CD14-positive monocyte (primary cell): ENCODE results near the gene ATG4C. TPM values are rescaled to one million over a fixed set of nuclear protein-coding genes. Genes with fewer than 3 reads are reported as not detected.

ENCODE experiments used
- DNase-seq, 3 donors: peaks; one replicate each; pipeline ENCODE4 v3.0.0-alpha.2; 2011 to 2022
- H2AFZ ChIP-seq: 2 replicates; pipeline ENCODE4 v1.6.0; 2012; ENCODE audit warnings: mild to moderate bottlenecking, low read depth, low read length, inconsistent platforms; ENCODE audit not compliant: insufficient read depth, poor library complexity, severe bottlenecking
- H3K27ac ChIP-seq, 2 donors: 1 replicate in 1 of 2; 2 replicates in 1 of 2; pipeline ENCODE4 v1.5.1; 2012 to 2013; ENCODE audit warnings: low read length in 2 of 2, control low read depth in 1 of 2, inconsistent platforms in 1 of 2, low read depth in 1 of 2, mild to moderate bottlenecking in 1 of 2
- H3K27me3 ChIP-seq, 2 donors: one replicate each; pipeline versions ENCODE4 v1.6.0 to v1.6.1; 2011 to 2013; ENCODE audit warnings: low read length in 2 of 2; ENCODE audit not compliant: control insufficient read depth in 2 of 2, insufficient read depth in 2 of 2
- H3K36me3 ChIP-seq, 2 donors: replicated peaks in 1 of 2; 1 replicate in 1 of 2; 2 replicates in 1 of 2; pipeline versions ENCODE4 v1.5.1 to v1.6.1; 2012 to 2013; ENCODE audit warnings: low read length in 2 of 2, control low read depth in 1 of 2, inconsistent platforms in 1 of 2, mild to moderate bottlenecking in 1 of 2; ENCODE audit not compliant: insufficient read depth in 2 of 2, control insufficient read depth in 1 of 2
- H3K4me1 ChIP-seq, 2 donors: 1 replicate in 1 of 2; 2 replicates in 1 of 2; pipeline versions ENCODE4 v1.5.1 to v1.6.1; 2012 to 2013; ENCODE audit warnings: low read length in 2 of 2, control low read depth in 1 of 2, inconsistent platforms in 1 of 2, mild to moderate bottlenecking in 1 of 2, moderate library complexity in 1 of 2; ENCODE audit not compliant: insufficient read depth in 2 of 2, control insufficient read depth in 1 of 2
- H3K4me2 ChIP-seq: replicated peaks from 2 replicates; pipeline ENCODE3; 2012; ENCODE audit warnings: low read length, moderate library complexity, mild to moderate bottlenecking; ENCODE audit not compliant: poor library complexity, severe bottlenecking; ENCODE audit errors: extremely low read depth
- H3K4me3 ChIP-seq, 3 experiments: fragments of 200-600 bp in 1 of 3; sonication (generic) in 1 of 3; replicated peaks in 1 of 3; 1 replicate in 2 of 3; 2 replicates in 1 of 3; pipeline ENCODE4 v1.5.1; 2011 to 2013; ENCODE audit warnings: low read length in 3 of 3, mild to moderate bottlenecking in 3 of 3, control low read depth in 2 of 3, low read depth in 2 of 3, inconsistent platforms in 1 of 3, moderate library complexity in 1 of 3
- H3K79me2 ChIP-seq: 2 replicates; pipeline ENCODE4 v1.6.0; 2012; ENCODE audit warnings: mild to moderate bottlenecking, control low read depth, inconsistent platforms, low read length, moderate library complexity; ENCODE audit not compliant: insufficient read depth
- H3K9ac ChIP-seq: 2 replicates; pipeline ENCODE4 v1.6.0; 2017; ENCODE audit warnings: low read length, mild to moderate bottlenecking; ENCODE audit not compliant: insufficient read depth, poor library complexity, severe bottlenecking
- H3K9me3 ChIP-seq, 2 donors: replicated peaks in 1 of 2; 1 replicate in 1 of 2; 2 replicates in 1 of 2; pipeline versions ENCODE4 v1.5.1 to v1.6.1; 2012 to 2013; ENCODE audit warnings: low read length in 2 of 2, control low read depth in 1 of 2; ENCODE audit not compliant: control insufficient read depth in 1 of 2, insufficient read depth in 1 of 2
- H4K20me1 ChIP-seq: 2 replicates; pipeline ENCODE4 v1.6.0; 2012; ENCODE audit warnings: mild to moderate bottlenecking, low read length, control low read depth, moderate library complexity; ENCODE audit not compliant: insufficient read depth
- H3K27ac Mint-ChIP-seq, 7 donors: one replicate each; pipeline ENCODE4 v1.8.0; 2020; ENCODE audit warnings: mild to moderate bottlenecking in 7 of 7, mixed read lengths in 7 of 7, moderate library complexity in 6 of 7, inconsistent platforms in 2 of 7
- H3K27me3 Mint-ChIP-seq, 3 donors: one replicate each; pipeline ENCODE4 v1.8.0; 2021 to 2022; ENCODE audit warnings: low read depth in 3 of 3, mild to moderate bottlenecking in 3 of 3, mixed read lengths in 3 of 3, moderate library complexity in 3 of 3, inconsistent platforms in 1 of 3
- H3K36me3 Mint-ChIP-seq, 2 donors: one replicate each; pipeline ENCODE4 v1.8.0; 2020; ENCODE audit warnings: mixed read lengths in 2 of 2, inconsistent platforms in 1 of 2, mild to moderate bottlenecking in 1 of 2
- H3K4me1 Mint-ChIP-seq: one replicate; pipeline ENCODE4 v1.8.0; 2020; ENCODE audit warnings: mild to moderate bottlenecking, mixed read lengths
- H3K4me3 Mint-ChIP-seq, 2 donors: one replicate each; pipeline ENCODE4 v1.8.0; 2020; ENCODE audit warnings: mild to moderate bottlenecking in 2 of 2, mixed read lengths in 2 of 2, moderate library complexity in 1 of 2
- H3K9me3 Mint-ChIP-seq, 7 donors: one replicate each; pipeline ENCODE4 v1.8.0; 2020 to 2022; ENCODE audit warnings: mixed read lengths in 7 of 7, mild to moderate bottlenecking in 6 of 7, moderate library complexity in 6 of 7, inconsistent platforms in 2 of 7
- CTCF ChIP-seq: fragments of 200-600 bp; IDR thresholded peaks from one replicate; pipeline ENCODE4 v1.8.0; 2022; ENCODE audit warnings: antibody characterized with exemption, mild to moderate bottlenecking
- WGBS: methylation state at CpG from one replicate; pipeline ENCODE4 v1.1.5; 2013; ENCODE audit warnings: missing lambda C conversion rate; ENCODE audit not compliant: insufficient coverage; 5-methylcytosine and 5-hydroxymethylcytosine counted together
- intact Hi-C, 2 donors: fragments of 100-400 bp; cut with micrococcal nuclease; formaldehyde crosslinking; loops; one replicate each; pipeline versions ENCODE4 v1.15.0 to v1.15.1; 2023
- polyA plus RNA-seq, 3 donors: library from polyadenylated mRNA; depleted of rRNA in 1 of 3; unstranded in 2 of 3; stranded (reverse) in 1 of 3; fragments of 300-500 nt in 2 of 3; fragments of >200 nt in 1 of 3; fragmentation: Illumina TruSeq in 2 of 3; gene quantifications; 1 replicate in 2 of 3; 2 replicates in 1 of 3; pipeline ENCODE4 v1.2.3, GENCODE V29; 2012 to 2021

Gene ATG4C
- polyA plus RNA-seq, 3 donors: 5.7 to 19.1 (median 17.5) TPM

- Mint-ChIP-seq H3K4me1 (peaks cover 9% of the 10 kb centered on the region), H3K9me3 (peaks cover 2 to 11% (median 6%) of the 10 kb centered on the region in 7 donors), H3K36me3 (no peaks in the 10 kb centered on the region), H3K27ac (peak overlapping the region in 1 of 7 donors; percentile 16), H3K27me3 (peaks cover 1 to 12% (median 2%) of the 10 kb centered on the region in 3 donors), H3K4me3 (no peak overlapping the region)
- Histone ChIP-seq H3K4me1 (peaks cover 0 to 4% of the 10 kb centered on the region in 2 donors), H3K27ac (no peak overlapping the region), H3K36me3 (no peaks in the 10 kb centered on the region), H4K20me1 (no peaks in the 10 kb centered on the region), H3K4me3 (no peak overlapping the region), H3K79me2 (no peaks in the 10 kb centered on the region), H3K27me3 (no peaks in the 10 kb centered on the region), H3K4me2 (no peak overlapping the region), H3K9ac (no peak overlapping the region), H3K9me3 (peaks cover 0 to 4% of the 10 kb centered on the region in 2 donors), H2AFZ (no peak overlapping the region)
- intact Hi-C loops: no loop called here
- WGBS: 60% methylated on average over 3 of the region's 3 CpGs
- DNase-seq: peak in 2 of 3 donors; percentile 16 to 45
- TF ChIP-seq CTCF: no peak
Measured at GRCh38 chr1:62774971-62775595, 8.8 kb upstream of the ATG4C start.

GRCh38 chr1:62778208-62778607 lies 5.7 kb upstream of the ATG4C start:
- no peak overlapping the region for H3K27ac Mint-ChIP-seq
- peaks cover 0 to 6% (median 2%) of the 10 kb centered on the region in 7 donors for H3K9me3 Mint-ChIP-seq
- Histone ChIP-seq H3K4me2 (no peak overlapping the region), H3K79me2 (no peaks in the 10 kb centered on the region), H3K27ac (no peak overlapping the region), H3K27me3 (no peaks in the 10 kb centered on the region), H4K20me1 (no peaks in the 10 kb centered on the region), H3K9ac (no peak overlapping the region), H3K9me3 (peaks cover 0 to 3% of the 10 kb centered on the region in 2 donors), H3K4me1 (peaks cover 19 to 21% of the 10 kb centered on the region in 2 donors), H3K4me3 (no peak overlapping the region), H3K36me3 (no peaks in the 10 kb centered on the region), H2AFZ (no peak overlapping the region)
- WGBS: 84% methylated on average over 2 of the region's 2 CpGs
- H3K4me3 Mint-ChIP-seq: no peak overlapping the region
- H3K36me3 Mint-ChIP-seq: no peaks in the 10 kb centered on the region
- intact Hi-C loops: no loop called here
- peaks cover 21% of the 10 kb centered on the region for H3K4me1 Mint-ChIP-seq
- H3K27me3 Mint-ChIP-seq: peaks cover 2 to 14% (median 3%) of the 10 kb centered on the region in 3 donors
- no peak for DNase-seq
- no peak for TF ChIP-seq CTCF
